Retina (tissue), 1 donor: ENCODE measurements around the gene ICA1.
A peak's percentile ranks its signal among the peaks of the same experiment; 100 is the strongest.

ENCODE experiments used
- DNase-seq: peaks from one replicate; pipeline ENCODE4 v3.0.0-alpha.2; 2016

Gene ICA1

GRCh38 chr7:8226501-8226900 is 35.5 kb downstream of the ICA1 start:
- no peak for DNase-seq

GRCh38 chr7:8221567-8221966 is 40.4 kb downstream of the ICA1 start:
- DNase-seq, result no peak

GRCh38 chr7:8221101-8221495 is 40.9 kb downstream of the ICA1 start:
- DNase-seq, result no peak

GRCh38 chr7:8220376-8221100 is 41.4 kb downstream of the ICA1 start:
- DNase-seq, result no peak

- DNase-seq, result peak; percentile 63
These were observed 44.5 kb downstream of the ICA1 start for GRCh38 chr7:8217200-8218068.

GRCh38 chr7:8216334-8216690 is 45.7 kb downstream of the ICA1 start:
- no peak for DNase-seq

GRCh38 chr7:8215648-8216333 is 46.2 kb downstream of the ICA1 start:
- no peak for DNase-seq

GRCh38 chr7:8214244-8214824 is 47.6 kb downstream of the ICA1 start:
- DNase-seq, result peak; percentile 38

- DNase-seq, result no peak
These were observed 48.6 kb downstream of the ICA1 start for GRCh38 chr7:8213381-8213780.

- no peak for DNase-seq
These were observed 49.3 kb downstream of the ICA1 start for GRCh38 chr7:8212638-8213037.

GRCh38 chr7:8211725-8212096 is 50.3 kb downstream of the ICA1 start:
- no peak for DNase-seq

GRCh38 chr7:8210845-8211724 is 50.9 kb downstream of the ICA1 start:
- no peak for DNase-seq

- DNase-seq, result no peak
These were observed 52.6 kb downstream of the ICA1 start for GRCh38 chr7:8209353-8209752.

GRCh38 chr7:8208816-8209215 is 53.2 kb downstream of the ICA1 start:
- no peak for DNase-seq

- no peak for DNase-seq
These were observed 55.0 kb downstream of the ICA1 start for GRCh38 chr7:8206956-8207355.

GRCh38 chr7:8205537-8205936 is 56.4 kb downstream of the ICA1 start:
- DNase-seq, result no peak

- no peak for DNase-seq
These were observed 57.0 kb downstream of the ICA1 start for GRCh38 chr7:8205031-8205387.

- DNase-seq, result no peak
These were observed 57.5 kb downstream of the ICA1 start for GRCh38 chr7:8204339-8205030.

GRCh38 chr7:8201846-8202441 is 60.0 kb downstream of the ICA1 start:
- no peak for DNase-seq

GRCh38 chr7:8200717-8201116 is 61.2 kb downstream of the ICA1 start:
- no peak for DNase-seq

GRCh38 chr7:8200316-8200715 is 61.7 kb downstream of the ICA1 start:
- no peak for DNase-seq
